Cardiac muscle cell (in vitro differentiated cells and primary cell): ENCODE data around the gene PKNOX2. TPM values are rescaled to one million over a fixed set of nuclear protein-coding genes. Genes with fewer than 3 reads are reported as not detected.

Experiments
- DNase-seq, 2 donors: peaks; one replicate each; pipeline versions ENCODE4 v3.0.0 to v3.0.0-alpha.2; 2010 to 2017; ENCODE audit warnings: low read depth in 1 of 2, low spot score in 1 of 2
- H3K27ac ChIP-seq: fragments of 200-600 bp; sonication (generic); 2 replicates; pipeline ENCODE4 v1.5.1; 2016
- H3K27me3 ChIP-seq: fragments of 200-600 bp; sonication (generic); 2 replicates; pipeline ENCODE4 v1.6.0; 2016; ENCODE audit warnings: control low read depth
- H3K36me3 ChIP-seq: fragments of 200-600 bp; sonication (generic); 2 replicates; pipeline ENCODE4 v1.5.1; 2016; ENCODE audit warnings: control low read depth
- H3K4me1 ChIP-seq: fragments of 200-600 bp; sonication (generic); 2 replicates; pipeline ENCODE4 v1.8.1; 2017; ENCODE audit warnings: low read depth, mild to moderate bottlenecking, mixed run types
- H3K4me3 ChIP-seq: fragments of 200-600 bp; sonication (generic); 2 replicates; pipeline ENCODE4 v1.5.1; 2016; ENCODE audit warnings: mild to moderate bottlenecking
- H3K9me3 ChIP-seq: fragments of 200-600 bp; sonication (generic); 2 replicates; pipeline ENCODE4 v1.5.1; 2017; ENCODE audit warnings: low read depth, mild to moderate bottlenecking, control low read depth
- polyA plus RNA-seq: library from polyadenylated mRNA; unstranded; fragments of >200 nt; fragmentation: Nextera tagmentation; extraction: Ambion mirVana; gene quantifications from 2 replicates; pipeline ENCODE4 v1.2.1, GENCODE V29; 2016
- total RNA-seq: library from RNA; depleted of rRNA; stranded (reverse); fragments of >200 nt; gene quantifications from 2 replicates; pipeline ENCODE4 v1.2.3, GENCODE V29; 2016
- TF ChIP-seq, protein P1 (sequence below): IDR thresholded peaks from 2 replicates; pipeline ENCODE4 v1.5.1; 2012; ENCODE audit warnings: low read depth, mild to moderate bottlenecking, low read length

Gene PKNOX2
- total and polyA plus RNA-seq, 2 experiments from 2014 or later = 2.1 to 6.1 TPM

DNA sequence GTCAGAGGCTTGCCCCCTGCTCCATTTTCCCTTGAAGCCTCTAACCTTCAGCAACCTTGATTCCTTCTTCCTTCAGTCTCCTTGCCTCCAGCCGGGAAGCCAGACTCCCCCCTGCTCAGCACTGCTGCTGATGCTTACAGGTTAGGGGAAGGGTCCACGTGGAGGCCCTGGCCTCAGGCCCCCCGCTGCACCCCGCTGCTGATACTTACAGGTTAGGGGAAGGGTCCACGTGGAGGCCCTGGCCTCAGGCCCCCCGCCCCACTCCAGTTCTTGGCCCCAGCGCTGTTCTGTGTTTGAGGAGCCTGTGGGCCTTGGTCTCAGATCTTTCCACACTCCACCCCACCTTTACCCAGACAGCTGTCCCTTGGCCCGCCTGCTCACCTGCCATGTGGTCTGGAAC lies 25.6 kb upstream of the PKNOX2 start:
- Histone ChIP-seq H3K4me1 (no peaks in the 10 kb centered on the region), H3K27me3 (peaks cover 13% of the 10 kb centered on the region), H3K4me3 (no peak overlapping the region), H3K9me3 (no peaks in the 10 kb centered on the region), H3K27ac (no peak overlapping the region), H3K36me3 (no peaks in the 10 kb centered on the region)
- DNase-seq = no peak
- TF ChIP-seq, protein P1, sequence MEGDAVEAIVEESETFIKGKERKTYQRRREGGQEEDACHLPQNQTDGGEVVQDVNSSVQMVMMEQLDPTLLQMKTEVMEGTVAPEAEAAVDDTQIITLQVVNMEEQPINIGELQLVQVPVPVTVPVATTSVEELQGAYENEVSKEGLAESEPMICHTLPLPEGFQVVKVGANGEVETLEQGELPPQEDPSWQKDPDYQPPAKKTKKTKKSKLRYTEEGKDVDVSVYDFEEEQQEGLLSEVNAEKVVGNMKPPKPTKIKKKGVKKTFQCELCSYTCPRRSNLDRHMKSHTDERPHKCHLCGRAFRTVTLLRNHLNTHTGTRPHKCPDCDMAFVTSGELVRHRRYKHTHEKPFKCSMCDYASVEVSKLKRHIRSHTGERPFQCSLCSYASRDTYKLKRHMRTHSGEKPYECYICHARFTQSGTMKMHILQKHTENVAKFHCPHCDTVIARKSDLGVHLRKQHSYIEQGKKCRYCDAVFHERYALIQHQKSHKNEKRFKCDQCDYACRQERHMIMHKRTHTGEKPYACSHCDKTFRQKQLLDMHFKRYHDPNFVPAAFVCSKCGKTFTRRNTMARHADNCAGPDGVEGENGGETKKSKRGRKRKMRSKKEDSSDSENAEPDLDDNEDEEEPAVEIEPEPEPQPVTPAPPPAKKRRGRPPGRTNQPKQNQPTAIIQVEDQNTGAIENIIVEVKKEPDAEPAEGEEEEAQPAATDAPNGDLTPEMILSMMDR = no peak

DNA sequence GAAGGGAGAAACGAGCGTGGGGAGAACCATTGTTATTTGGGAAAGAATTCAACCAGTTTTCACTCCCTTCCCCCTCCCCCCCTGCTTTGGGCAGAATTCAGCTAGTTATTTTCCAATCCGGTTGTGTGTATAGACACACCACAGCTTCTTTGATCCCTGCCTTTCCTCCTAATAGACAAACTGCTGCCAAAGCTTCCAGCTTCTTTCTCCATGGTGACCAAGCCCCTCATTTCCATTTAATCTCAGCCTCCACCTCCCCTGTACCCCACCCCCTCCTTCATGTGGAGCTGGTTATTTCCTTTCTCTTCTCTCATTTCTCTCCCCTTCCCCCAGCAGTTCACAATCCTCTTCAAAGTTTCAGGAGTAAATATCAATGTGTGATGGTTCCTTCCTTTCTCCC lies 24.8 kb upstream of the PKNOX2 start:
- Histone ChIP-seq H3K27ac (no peak overlapping the region), H3K27me3 (peaks cover 13% of the 10 kb centered on the region), H3K36me3 (no peaks in the 10 kb centered on the region), H3K4me1 (no peaks in the 10 kb centered on the region), H3K9me3 (no peaks in the 10 kb centered on the region), H3K4me3 (no peak overlapping the region)
- no peak for DNase-seq
- TF ChIP-seq, protein P1 = no peak

DNA sequence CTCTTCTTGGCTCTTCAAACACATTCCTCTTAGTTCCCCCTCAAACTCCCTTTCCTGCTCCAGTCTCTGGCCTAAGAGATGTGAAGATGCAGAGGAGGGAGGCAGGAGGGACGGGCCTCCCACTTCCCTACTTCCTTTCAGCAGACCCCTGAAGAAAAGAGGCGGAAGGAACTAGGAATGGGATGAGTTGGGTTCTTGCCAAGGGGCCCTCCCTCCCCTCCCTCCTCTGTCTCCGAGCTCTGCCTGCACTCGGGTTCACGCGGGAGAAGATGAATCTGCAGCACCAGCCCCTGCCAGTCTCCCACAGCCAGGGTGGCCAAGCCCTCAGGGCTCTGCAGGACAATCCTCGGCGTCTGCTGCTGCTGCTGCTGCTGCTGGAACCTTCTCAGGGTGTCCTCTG lies 24.3 kb upstream of the PKNOX2 start:
- no peak for DNase-seq

DNA sequence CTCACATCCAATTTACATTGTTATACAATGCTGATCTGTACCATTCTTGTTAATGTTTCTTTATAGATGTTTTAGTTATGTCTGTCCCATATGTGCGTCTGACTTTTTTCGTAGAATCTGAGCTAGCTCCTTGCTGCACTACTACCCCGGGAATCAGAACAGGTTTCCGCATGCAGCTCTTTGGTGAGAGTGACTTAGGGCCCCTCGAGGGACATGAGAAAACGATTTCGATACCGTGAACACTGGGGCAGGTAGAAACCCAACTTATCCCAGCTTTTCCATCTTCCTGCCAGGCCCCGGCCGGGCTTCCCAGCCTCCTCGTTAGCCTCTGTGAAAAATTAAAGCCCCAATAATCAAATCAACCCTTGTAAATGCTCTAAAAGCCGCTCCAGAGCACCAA lies 23.4 kb upstream of the PKNOX2 start:
- Histone ChIP-seq H3K27me3 (peaks cover 13% of the 10 kb centered on the region), H3K36me3 (no peaks in the 10 kb centered on the region), H3K9me3 (no peaks in the 10 kb centered on the region), H3K4me3 (no peak overlapping the region), H3K27ac (no peak overlapping the region), H3K4me1 (no peaks in the 10 kb centered on the region)
- DNase-seq = no peak
- TF ChIP-seq, protein P1 = no peak

More for the DNA sequence above, 24.3 kb upstream of the PKNOX2 start:
- no peak overlapping the region for H3K27ac ChIP-seq
- no peaks in the 10 kb centered on the region for H3K9me3 ChIP-seq
- H3K4me1 ChIP-seq = no peaks in the 10 kb centered on the region
- H3K36me3 ChIP-seq = no peaks in the 10 kb centered on the region
- H3K27me3 ChIP-seq = peaks cover 13% of the 10 kb centered on the region
- TF ChIP-seq, protein P1 = no peak
- no peak overlapping the region for H3K4me3 ChIP-seq

DNA sequence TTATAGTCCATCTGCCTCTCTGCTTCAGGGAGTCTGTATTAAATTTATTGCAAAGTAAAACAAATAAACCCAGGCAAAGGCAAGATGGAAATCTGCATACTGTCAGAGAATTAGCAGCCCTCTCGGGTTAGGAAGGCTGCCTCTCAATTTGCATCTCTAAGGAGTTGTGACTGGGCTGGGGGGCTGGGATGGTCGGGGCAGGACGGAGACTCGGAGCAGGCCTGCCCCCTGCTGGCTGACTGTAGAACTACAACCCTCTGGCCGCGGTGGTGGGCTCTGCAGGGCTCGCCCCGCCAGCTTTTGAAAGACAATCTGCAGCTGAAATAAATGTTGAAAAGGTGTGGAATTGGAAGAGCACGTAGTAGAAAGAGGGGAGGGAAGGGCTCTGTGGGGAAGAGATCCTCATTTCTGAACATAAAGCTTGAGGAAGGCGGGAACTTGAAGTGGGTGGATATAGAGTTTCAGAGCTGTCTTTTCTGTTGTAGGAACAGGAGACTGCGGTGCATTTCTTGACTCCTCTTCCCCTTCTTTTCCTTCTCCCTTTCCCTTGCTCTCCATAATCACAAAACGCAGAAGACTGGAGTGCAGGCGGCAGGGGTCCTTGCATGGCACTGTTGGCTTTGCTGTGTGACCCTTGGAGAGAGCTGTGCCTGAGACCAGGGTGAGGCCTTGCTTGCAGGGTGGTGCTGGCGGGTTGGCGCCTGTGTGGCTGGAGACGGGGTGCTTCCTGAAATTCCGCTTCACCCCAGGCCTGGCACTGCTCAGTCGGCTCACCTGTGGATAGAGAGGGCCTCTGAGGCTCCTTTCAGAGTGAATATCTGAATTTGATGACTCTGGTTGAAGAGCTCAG lies 22.6 kb upstream of the PKNOX2 start:
- peak; percentile 51 to 66 for DNase-seq
- H3K4me1 ChIP-seq = no peaks in the 10 kb centered on the region
- TF ChIP-seq, protein P1 = peak; percentile 96
- peaks cover 13% of the 10 kb centered on the region for H3K27me3 ChIP-seq
- no peak overlapping the region for H3K4me3 ChIP-seq
- no peaks in the 10 kb centered on the region for H3K36me3 ChIP-seq
- no peaks in the 10 kb centered on the region for H3K9me3 ChIP-seq
- H3K27ac ChIP-seq = no peak overlapping the region
